ENCODE results near the gene MRRF.

The MRRF gene

GRCh38 chr9:122264360-122265148 lies at the start of gene MRRF, which contains the start of gene RBM18:
TSS of gene MRRF (plus strand) at chr9:122264882. CDS start at chr9:122270892, 6,010 bp downstream.
TSS of gene RBM18 (minus strand) at chr9:122264840. CDS start at chr9:122261492, 3,348 bp downstream.
- DNase-seq (ENCODE audit: low spot score): peak; percentile 87

GRCh38 chr9:122215663-122216062 lies 49.0 kb upstream of the MRRF start:
- no peak for DNase-seq (ENCODE audit: low spot score)

- DNase-seq (ENCODE audit: low spot score): no peak
Measured at GRCh38 chr9:122216138-122216797, 48.4 kb upstream of the MRRF start.

GRCh38 chr9:122216798-122217418 lies 47.8 kb upstream of the MRRF start:
- no peak for DNase-seq (ENCODE audit: low spot score)

GRCh38 chr9:122217640-122218039 lies 47.0 kb upstream of the MRRF start:
- DNase-seq (ENCODE audit: low spot score): no peak

- DNase-seq (ENCODE audit: low spot score): no peak
Measured at GRCh38 chr9:122218071-122218934, 46.4 kb upstream of the MRRF start.

GRCh38 chr9:122218935-122219855 lies 45.5 kb upstream of the MRRF start:
- DNase-seq (ENCODE audit: low spot score): no peak

GRCh38 chr9:122219856-122220672 lies 44.6 kb upstream of the MRRF start:
- DNase-seq (ENCODE audit: low spot score): no peak

- no peak for DNase-seq (ENCODE audit: low spot score)
Measured at GRCh38 chr9:122220673-122221182, 44.0 kb upstream of the MRRF start.

- DNase-seq (ENCODE audit: low spot score): no peak
Measured at GRCh38 chr9:122221183-122221811, 43.4 kb upstream of the MRRF start.

GRCh38 chr9:122222791-122223190 lies 41.9 kb upstream of the MRRF start:
- DNase-seq (ENCODE audit: low spot score): no peak

GRCh38 chr9:122223435-122223834 lies 41.2 kb upstream of the MRRF start:
- DNase-seq (ENCODE audit: low spot score): no peak

- no peak for DNase-seq (ENCODE audit: low spot score)
Measured at GRCh38 chr9:122225312-122226141, 39.2 kb upstream of the MRRF start.

GRCh38 chr9:122226142-122226757 lies 38.4 kb upstream of the MRRF start:
- no peak for DNase-seq (ENCODE audit: low spot score)

- DNase-seq (ENCODE audit: low spot score): no peak
Measured at GRCh38 chr9:122226758-122227574, 37.7 kb upstream of the MRRF start.

GRCh38 chr9:122227575-122227900 lies 37.1 kb upstream of the MRRF start:
- no peak for DNase-seq (ENCODE audit: low spot score)

- no peak for DNase-seq (ENCODE audit: low spot score)
Measured at GRCh38 chr9:122228191-122228567, 36.5 kb upstream of the MRRF start.

Measured in putamen (tissue), 1 donor.